HG02642 (cell line): ENCODE data around the gene HOXC11.

Experiments
- ATAC-seq: cut with Tn5 transposase; IDR thresholded peaks from one replicate; pipeline ENCODE4 v1.9.1; 2021; ENCODE audit warnings: mild to moderate bottlenecking; ENCODE audit not compliant: unreplicated experiment, poor library complexity

The HOXC11 gene

GRCh38 chr12:53972722-53973235 lies at the start of gene HOXC11:
Gene HOXC11, plus strand, starts transcription at chr12:53973126. Its CDS starts 116 bp downstream, at chr12:53973242.
- no peak for ATAC-seq

DNA sequence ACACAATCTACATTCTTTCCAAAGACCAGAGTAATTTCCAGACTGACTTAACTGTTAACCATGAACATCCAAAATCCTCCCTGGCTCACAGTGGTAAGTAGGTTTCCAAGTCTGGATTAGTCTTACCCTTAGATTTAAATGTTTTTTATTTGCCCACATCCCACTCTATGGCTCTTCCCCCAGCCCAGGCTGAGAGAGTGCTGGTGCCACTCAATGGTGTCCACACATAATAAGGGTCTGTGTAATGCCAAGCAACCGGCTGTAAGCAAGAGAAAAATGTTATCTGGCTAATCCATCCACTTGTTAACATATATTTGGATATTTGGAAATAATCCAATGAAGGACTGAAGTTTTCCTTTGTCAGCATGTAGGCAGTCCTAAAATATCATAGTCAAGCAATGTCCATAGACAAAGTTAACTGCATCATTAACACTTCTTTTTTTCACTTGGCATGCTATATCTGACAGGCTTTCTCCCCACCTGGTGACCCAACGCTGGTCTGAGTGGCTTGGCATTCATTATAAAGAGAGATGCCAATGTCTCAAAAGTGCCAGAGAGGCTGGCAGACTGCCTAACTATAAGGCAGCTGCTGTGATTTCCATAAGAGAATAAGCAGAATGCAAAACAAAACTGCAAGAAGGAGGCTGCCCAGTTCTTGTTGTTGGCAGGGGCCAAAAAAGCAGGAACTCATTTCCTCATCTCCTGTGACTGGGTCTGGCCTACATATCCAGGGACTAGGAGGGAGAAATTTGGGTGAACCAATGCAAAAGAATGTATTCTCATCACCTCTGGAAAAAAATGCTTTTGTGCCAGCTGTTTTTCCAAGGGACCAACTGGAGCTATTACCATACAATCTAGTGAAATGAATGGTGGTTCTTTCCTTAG lies 48.2 kb upstream of the HOXC11 start:
- no peak for ATAC-seq

DNA sequence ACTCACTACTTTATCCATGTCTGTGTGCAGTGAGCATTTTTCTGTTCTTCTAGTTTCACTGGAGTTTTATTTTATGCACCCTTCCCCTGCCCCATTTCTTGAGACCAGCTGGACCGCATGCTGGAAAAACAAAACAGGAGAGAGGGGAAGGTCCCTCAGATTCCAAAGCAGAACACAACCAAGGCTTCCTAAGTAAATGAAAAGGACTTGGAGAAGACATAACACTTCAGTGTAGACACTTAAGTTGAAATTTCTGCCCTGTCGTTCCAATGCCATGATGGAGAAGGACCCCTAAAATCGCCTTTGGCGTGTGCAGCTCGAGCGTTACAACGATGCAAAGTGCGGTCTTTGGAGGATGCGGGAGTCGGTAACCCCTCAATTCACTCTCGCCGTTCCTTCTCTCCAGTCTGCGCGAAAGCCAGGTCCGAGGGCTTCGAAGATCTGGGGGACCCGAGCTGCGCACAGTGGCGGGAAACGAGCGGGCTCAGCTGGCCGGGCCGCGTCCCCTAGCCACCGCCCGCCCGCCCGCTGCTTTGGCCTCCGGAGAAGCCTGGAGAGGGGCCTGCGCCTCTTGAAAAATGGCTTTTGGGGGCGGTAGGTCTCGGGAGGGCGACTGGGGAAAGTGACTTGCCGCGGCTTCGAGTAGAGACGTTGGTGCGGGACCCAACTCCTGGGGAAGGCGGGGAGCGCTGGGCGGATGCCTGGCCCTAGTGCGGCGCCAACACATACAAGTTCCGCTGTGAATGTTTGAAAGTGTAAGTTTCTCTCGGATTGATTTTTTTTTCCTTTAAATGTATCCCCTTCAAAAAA lies 45.5 kb upstream of the HOXC11 start:
- ATAC-seq: no peak

GRCh38 chr12:53928054-53928835 lies 44.7 kb upstream of the HOXC11 start:
- ATAC-seq: no peak

DNA sequence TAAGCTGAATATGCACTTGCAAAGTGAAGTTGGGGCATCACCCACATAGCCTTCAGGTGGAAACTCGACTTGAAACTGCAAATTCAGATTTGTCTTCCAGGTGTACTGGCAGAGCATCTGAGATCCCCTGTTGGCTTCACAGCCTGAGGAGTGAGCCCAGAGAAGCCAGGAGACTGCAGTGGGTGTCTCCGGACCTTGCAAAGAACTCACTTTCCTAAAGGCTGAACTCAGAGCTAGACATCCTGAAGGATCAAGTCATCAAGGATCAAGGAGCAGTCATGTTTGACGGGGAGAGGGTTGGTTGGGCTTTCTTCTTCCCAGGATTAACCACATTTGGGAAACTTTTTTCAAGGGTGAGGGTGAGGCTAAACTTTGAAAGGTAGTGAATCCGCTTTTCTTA lies 43.4 kb upstream of the HOXC11 start:
- ATAC-seq: no peak

GRCh38 chr12:53930591-53931255 lies 42.2 kb upstream of the HOXC11 start:
- ATAC-seq: no peak

DNA sequence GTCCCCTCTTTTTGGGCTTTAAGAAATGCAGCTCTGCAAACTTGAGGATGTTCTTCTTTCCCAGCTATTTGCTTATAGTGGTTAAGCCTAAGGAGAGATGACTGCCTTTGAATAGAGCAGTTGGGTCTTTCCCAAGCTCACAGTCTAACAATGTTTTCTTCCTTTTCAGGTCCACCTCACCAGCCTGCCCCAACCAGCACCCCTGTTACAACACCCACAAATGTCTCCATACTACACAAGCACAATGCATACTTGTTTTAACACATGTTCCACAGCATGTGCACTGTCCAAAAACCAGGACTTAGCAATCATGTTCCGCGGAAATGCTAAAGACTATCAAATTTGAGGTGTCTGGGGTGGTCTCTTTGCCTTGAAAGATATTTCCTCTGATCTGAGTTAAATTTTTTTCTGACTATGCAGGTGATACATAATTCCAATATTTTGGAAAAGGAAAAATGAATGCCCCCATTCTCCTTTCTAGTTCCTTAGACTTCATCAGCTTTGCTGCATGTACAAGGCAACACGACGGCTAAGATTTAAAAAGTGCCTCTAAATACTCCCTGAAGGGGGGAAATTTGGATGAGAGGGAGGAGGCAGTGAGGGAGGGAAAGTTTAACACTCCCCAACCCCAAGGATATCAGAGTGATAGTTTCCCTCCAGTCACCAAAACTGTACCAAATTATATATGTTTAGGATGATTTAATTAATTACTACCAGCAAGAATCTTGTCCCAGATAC lies 40.9 kb upstream of the HOXC11 start:
- no peak for ATAC-seq

GRCh38 chr12:53932915-53933314 lies 40.0 kb upstream of the HOXC11 start:
- no peak for ATAC-seq

- no peak for ATAC-seq
Measured at GRCh38 chr12:53935383-53936341, 37.3 kb upstream of the HOXC11 start.

DNA sequence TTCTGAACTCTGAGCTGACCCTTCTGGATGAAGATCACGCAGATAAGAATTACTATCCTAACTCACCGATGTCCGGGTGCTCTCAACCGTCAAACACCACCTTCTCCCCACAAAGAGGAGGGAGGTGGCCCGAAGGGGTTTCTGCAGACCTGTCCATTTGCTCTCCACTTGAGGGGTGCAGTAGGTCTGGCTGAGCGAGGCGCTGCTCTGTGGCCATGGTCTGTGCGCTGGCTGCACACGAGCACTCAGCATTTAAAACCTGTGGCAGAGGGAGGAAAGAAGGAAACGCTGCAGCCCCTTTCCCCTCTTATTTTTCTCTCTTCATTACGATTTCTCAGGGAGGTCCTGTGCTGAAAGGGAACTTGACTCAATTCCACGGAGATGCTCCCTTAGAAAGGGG lies 35.8 kb upstream of the HOXC11 start:
- ATAC-seq: no peak

DNA sequence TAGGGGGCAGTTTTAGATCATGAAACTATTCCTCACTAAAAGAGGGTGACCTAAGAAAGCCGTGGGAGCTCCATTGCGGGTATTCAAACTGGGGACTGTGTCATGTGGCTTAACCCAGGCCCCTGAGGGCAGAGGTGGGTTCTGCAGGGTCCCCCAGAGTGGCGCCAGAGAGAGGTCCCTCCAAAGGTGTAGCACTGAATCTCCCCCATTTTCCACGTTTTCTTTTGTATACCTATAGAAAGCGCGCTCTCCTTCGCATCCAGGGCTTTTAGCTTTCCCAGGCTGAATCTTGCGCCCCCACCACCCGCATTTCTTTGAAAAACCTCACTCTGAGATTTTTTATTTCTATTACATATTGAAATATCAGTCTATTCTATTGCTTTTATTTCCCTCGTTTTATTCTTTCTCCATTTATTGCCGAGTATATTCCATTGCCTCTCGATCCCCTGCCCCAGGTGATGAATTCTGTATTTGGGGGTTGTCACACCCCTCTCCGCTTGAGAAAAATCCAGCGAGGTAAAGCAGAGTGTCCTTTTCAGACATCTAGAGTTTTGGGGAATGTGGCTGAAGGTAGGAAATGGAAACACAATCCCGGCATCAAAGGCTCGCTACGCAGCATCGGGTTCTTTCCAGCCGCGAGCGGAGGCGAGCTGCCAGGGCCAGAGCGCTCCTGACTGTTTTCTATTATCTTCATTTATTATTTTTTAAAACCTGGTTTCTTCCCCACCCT lies 35.2 kb upstream of the HOXC11 start:
- ATAC-seq: no peak

DNA sequence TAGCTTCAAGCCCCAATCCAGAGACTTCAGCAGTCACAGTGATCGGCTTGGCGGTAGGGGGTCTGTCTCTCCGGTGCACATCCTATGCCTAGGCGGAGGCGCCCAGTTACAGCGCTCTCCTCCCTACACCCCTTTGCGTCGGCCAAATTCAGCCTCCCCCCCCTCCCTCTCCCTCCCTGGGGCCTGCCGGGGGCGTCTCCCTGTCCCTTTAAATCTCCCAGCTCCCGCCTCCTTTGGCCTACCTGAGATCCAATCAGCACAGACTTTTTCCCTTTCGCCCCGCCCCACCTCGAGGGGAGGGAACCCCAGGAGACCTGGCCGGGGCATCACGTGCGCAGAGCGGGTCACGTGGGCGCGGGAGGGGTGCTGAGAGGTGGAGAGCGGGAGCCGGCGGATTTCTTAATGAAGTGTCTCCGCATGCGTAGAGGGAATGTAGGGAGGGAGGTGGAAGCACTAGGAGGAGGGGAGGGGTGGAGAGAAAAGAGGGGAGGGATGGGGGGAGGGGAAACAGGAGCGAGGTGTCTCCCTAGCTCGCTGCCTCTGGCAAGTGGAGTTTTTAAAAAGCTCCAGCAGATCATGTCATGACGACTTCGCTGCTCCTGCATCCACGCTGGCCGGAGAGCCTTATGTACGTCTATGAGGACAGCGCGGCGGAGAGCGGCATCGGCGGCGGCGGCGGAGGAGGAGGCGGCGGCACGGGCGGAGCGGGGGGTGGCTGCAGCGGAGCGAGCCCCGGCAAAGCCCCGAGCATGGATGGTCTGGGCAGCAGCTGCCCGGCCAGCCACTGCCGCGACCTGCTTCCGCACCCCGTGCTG lies 34.4 kb upstream of the HOXC11 start, which contains the start of gene HOXC13:
HOXC13 (plus strand) TSS at position 506 of the 815 bp plus-strand sequence; CDS start at position 582, 76 bp downstream.
- no peak for ATAC-seq

GRCh38 chr12:53939141-53940108 lies 33.5 kb upstream of the HOXC11 start:
- no peak for ATAC-seq

DNA sequence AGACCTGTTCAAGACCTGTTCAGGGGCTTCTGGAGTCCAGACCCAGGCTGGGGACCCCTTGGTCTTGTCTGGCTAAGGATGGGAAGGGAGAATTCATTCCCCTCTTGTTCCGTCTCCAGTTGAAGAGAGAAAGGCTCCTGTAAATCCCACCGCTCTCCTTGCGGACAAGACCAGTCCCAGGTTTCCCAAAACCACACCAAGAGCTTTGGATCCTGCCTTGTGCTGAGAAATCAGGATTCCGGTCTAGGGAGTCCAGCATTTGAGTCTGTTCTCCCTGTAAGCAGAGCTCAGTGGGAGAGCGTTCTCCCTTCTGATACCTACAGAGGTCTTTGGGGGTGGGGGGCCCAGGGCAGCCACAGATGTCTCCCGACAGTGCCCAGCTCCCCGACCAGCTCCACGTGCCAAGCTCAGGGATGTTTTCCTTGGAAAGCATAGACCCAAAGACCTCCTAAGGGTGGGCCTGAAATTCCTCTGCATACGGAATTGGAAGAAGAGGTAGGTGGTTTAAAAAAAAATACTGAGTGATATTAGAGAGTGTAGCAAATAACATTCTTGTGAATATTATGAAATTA lies 32.4 kb upstream of the HOXC11 start:
- no peak for ATAC-seq

DNA sequence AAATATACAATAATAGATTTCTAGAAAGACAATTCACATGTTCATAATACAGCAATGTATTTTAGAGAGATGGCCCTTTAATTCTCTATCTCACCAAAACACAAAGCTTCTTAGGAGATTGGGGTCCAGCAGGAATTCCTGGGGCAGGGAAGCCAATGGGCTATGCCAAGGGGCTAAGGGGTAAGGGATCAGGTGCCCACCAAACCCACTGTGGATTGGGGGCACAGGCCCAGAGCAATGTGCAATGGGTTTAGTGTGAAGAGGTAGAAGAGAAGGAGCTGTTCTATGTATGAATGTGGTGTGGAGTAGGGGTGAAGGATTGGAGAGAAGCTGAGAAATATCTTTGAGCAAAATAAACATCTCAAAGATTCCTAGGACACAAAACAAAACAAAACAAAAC lies 31.7 kb upstream of the HOXC11 start:
- ATAC-seq: no peak
